ENCODE measurements around the gene DIS3L2. TPM values are rescaled to one million over a fixed set of nuclear protein-coding genes. Genes with fewer than 3 reads are reported as not detected.

The DIS3L2 gene
- total RNA-seq, 6 donors from 2014 or later = 31.2 to 98.5 (median 50.3) TPM

DNA sequence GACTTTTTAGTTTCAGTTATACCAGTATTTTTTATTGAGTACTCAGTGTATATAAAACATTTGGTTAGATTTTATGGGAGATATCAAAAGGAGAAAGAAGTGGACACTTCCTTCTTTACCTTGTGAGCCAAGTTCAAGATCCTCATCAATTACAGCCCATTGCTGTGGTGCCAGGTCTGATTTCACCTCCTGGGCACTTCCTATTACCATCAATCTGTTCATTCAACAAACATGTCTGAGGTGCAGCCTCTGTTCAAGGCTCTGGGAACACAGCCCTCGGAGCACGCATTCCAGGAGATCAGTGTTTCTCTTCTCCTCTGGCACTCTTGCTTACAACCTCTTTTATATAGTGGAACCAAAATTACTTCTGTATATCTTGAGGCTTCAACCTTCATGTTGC lies 245.7 kb downstream of the DIS3L2 start:
- H3K27me3 ChIP-seq = no peaks in the 10 kb centered on the region
- ATAC-seq (ENCODE audit: low FRiP score in 2 of 2) (no peak), DNase-seq (no peak)
- peaks cover 0 to 7% (median 0%) of the 10 kb centered on the region in 4 donors for H3K4me1 ChIP-seq
- no peaks in the 10 kb centered on the region for H3K9me3 ChIP-seq
- H3K27ac ChIP-seq = no peak overlapping the region
- TF ChIP-seq EP300 (IDR thresholded peaks at IDR 0.05) = no peak
- WGBS, 2 donors = 66 to 76% methylated on average over 2 of the region's 2 CpGs
- H3K4me3 ChIP-seq = no peak overlapping the region
- H3K36me3 ChIP-seq = peaks cover 0 to 19% (median 6%) of the 10 kb centered on the region in 4 donors

DNA sequence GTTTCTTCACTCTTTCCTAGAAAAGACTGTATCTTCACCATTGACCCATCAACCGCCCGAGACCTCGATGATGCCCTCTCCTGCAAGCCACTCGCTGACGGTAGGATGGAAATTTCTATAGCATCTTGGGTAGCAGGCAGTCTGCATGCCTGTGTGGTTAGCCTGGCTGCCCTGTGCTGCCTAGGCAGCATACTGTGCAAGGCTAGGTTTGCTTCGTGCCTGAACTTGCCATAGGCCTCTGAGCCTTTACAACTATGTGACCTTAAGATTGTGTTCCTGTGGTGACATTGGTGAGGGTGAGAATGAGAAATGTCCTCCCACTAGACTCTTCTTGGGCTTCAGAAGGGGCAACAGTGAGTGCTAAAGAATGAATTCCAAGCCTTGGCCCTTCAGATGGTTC lies 248.8 kb downstream of the DIS3L2 start:
- H3K4me3 ChIP-seq = no peak overlapping the region
- no peaks in the 10 kb centered on the region for H3K9me3 ChIP-seq
- H3K4me1 ChIP-seq = no peaks in the 10 kb centered on the region
- 95 to 100% methylated on average over 6 of the region's 6 CpGs for WGBS, 2 donors
- H3K27me3 ChIP-seq = no peaks in the 10 kb centered on the region
- peaks cover 0 to 15% (median 6%) of the 10 kb centered on the region in 4 donors for H3K36me3 ChIP-seq
- DNase-seq = no peak
- ATAC-seq (ENCODE audit: low FRiP score in 2 of 2) = no peak
- H3K27ac ChIP-seq = no peak overlapping the region
- no peak for TF ChIP-seq CTCF (IDR thresholded peaks at IDR 0.05)
- no peak for TF ChIP-seq POLR2AphosphoS5 (IDR thresholded peaks at IDR 0.05)
- no peak for TF ChIP-seq EP300 (IDR thresholded peaks at IDR 0.05)
- TF ChIP-seq POLR2A (IDR thresholded peaks at IDR 0.05) = no peak

- no peak for DNase-seq
- Histone ChIP-seq H3K9me3 (no peaks in the 10 kb centered on the region), H3K27me3 (no peaks in the 10 kb centered on the region), H3K27ac (no peak overlapping the region), H3K4me1 (no peaks in the 10 kb centered on the region), H3K4me3 (no peak overlapping the region), H3K36me3 (peaks cover 0 to 15% (median 6%) of the 10 kb centered on the region in 4 donors)
- TF ChIP-seq CTCF (IDR thresholded peaks at IDR 0.05) = no peak
- no peak for TF ChIP-seq POLR2AphosphoS5 (IDR thresholded peaks at IDR 0.05)
- no peak for TF ChIP-seq POLR2A (IDR thresholded peaks at IDR 0.05)
- no peak for TF ChIP-seq EP300 (IDR thresholded peaks at IDR 0.05)
- 81 to 84% methylated on average over 8 of the region's 8 CpGs for WGBS, 2 donors
- no peak for ATAC-seq (ENCODE audit: low FRiP score in 2 of 2)
Measured at GRCh38 chr2:232211743-232212686, 250.5 kb downstream of the DIS3L2 start.

- H3K9me3 ChIP-seq = no peaks in the 10 kb centered on the region
- H3K27me3 ChIP-seq = no peaks in the 10 kb centered on the region
- H3K4me1 ChIP-seq = no peaks in the 10 kb centered on the region
- no peak overlapping the region for H3K4me3 ChIP-seq
- H3K36me3 ChIP-seq = peaks cover 0 to 15% (median 6%) of the 10 kb centered on the region in 4 donors
- WGBS, 2 donors = 68 to 73% methylated on average over 2 of the region's 2 CpGs
- ATAC-seq (ENCODE audit: low FRiP score in 2 of 2) (no peak), DNase-seq (no peak)
- TF ChIP-seq POLR2AphosphoS5 (IDR thresholded peaks at IDR 0.05) (no peak), EP300 (IDR thresholded peaks at IDR 0.05) (no peak), POLR2A (IDR thresholded peaks at IDR 0.05) (no peak), CTCF (IDR thresholded peaks at IDR 0.05) (no peak)
- no peak overlapping the region for H3K27ac ChIP-seq
Measured at GRCh38 chr2:232213176-232213575, 251.7 kb downstream of the DIS3L2 start.

DNA sequence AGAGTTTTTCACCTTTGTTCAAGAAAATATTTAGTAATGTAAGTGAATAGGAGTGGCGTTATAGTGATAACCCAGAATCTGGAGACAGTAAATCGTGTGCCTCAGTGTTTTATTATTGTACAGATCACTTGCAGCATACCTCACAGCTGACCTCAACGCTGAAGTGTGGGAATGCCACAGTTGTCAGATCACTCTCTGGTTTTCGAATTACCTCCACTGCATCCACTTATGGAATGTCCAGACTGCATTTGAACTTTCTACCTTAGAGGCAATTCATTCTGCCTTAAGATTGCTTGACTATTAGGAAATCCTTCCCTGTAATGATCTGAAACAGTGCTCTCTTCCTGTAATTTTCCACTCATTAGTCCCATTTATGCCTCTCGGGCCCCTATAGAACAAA lies 252.5 kb downstream of the DIS3L2 start:
- TF ChIP-seq POLR2A (IDR thresholded peaks at IDR 0.05) (no peak), CTCF (IDR thresholded peaks at IDR 0.05) (no peak), POLR2AphosphoS5 (IDR thresholded peaks at IDR 0.05) (no peak), EP300 (IDR thresholded peaks at IDR 0.05) (no peak)
- Histone ChIP-seq H3K36me3 (peaks cover 0 to 15% (median 6%) of the 10 kb centered on the region in 4 donors), H3K4me3 (no peak overlapping the region), H3K9me3 (no peaks in the 10 kb centered on the region), H3K4me1 (peaks cover 0 to 3% (median 3%) of the 10 kb centered on the region in 4 donors), H3K27me3 (no peaks in the 10 kb centered on the region), H3K27ac (no peak overlapping the region)
- DNase-seq (no peak), ATAC-seq (ENCODE audit: low FRiP score in 2 of 2) (no peak)
- WGBS, 2 donors = 87 to 88% methylated on average over 5 of the region's 5 CpGs
